HL-60/S4 treated with retinoic acid at 250 ng/mL for 4 days and 3 days (cell line): ENCODE data around the gene EVC2.

ENCODE experiments used
- in situ Hi-C: fragments of 300-500 bp; cut with MboI; formaldehyde crosslinking; loops from 2 replicates; pipeline ENCODE4 v1.7.0; 2022; ENCODE audit warnings: low sequenced_read_pairs

Gene EVC2, protein sequence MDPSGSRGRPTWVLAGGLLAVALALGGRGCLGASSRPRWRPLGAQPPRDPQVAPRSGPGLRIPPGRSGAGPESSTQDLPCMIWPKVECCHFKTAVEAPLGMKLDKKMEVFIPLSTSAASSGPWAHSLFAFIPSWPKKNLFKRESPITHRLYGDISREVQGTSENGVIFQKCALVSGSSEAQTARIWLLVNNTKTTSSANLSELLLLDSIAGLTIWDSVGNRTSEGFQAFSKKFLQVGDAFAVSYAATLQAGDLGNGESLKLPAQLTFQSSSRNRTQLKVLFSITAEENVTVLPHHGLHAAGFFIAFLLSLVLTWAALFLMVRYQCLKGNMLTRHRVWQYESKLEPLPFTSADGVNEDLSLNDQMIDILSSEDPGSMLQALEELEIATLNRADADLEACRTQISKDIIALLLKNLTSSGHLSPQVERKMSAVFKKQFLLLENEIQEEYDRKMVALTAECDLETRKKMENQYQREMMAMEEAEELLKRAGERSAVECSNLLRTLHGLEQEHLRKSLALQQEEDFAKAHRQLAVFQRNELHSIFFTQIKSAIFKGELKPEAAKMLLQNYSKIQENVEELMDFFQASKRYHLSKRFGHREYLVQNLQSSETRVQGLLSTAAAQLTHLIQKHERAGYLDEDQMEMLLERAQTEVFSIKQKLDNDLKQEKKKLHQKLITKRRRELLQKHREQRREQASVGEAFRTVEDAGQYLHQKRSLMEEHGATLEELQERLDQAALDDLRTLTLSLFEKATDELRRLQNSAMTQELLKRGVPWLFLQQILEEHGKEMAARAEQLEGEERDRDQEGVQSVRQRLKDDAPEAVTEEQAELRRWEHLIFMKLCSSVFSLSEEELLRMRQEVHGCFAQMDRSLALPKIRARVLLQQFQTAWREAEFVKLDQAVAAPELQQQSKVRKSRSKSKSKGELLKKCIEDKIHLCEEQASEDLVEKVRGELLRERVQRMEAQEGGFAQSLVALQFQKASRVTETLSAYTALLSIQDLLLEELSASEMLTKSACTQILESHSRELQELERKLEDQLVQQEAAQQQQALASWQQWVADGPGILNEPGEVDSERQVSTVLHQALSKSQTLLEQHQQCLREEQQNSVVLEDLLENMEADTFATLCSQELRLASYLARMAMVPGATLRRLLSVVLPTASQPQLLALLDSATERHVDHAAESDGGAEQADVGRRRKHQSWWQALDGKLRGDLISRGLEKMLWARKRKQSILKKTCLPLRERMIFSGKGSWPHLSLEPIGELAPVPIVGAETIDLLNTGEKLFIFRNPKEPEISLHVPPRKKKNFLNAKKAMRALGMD

DNA sequence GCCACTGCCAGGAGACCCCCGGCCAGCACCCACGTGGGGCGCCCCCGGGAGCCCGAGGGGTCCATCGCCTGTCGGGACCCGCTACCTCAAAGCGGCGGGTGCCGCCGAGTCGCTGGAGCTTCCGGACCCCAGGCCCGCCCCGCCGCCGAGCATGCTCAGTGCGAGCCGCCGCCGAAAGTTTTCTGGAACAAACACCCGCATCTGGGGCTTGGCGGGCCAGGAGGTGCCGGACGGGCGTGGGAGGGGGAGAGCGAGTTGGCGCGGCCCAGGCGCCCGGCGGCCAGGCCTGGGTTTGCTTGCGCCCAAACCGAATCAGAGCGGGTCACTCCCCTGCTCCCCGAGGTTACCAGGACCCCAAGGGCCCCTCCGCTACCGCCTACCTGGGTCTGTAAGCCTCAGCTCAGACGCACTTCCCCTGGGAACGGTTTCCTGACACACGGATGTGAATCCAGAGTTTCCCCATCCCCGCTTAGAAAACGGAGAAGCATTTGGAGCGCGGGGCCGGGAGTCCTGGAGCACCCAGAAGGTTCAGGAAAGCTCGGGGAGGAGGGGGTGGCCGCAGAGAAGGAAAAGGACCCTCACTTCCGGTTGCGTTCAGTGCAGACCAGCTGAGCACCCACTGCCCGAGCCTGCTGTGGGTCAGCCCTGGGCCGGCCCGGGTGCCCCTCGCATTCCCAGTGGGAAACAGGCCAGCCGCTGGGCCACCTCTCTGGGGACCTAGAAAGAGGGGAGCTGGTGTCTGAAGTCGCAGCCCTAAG, at the start of gene EVC2:
EVC2 (minus strand) TSS at position 111 of the 758 bp plus-strand sequence; CDS start at position 65, 46 bp downstream.
- in situ Hi-C loops: no loop called here

DNA sequence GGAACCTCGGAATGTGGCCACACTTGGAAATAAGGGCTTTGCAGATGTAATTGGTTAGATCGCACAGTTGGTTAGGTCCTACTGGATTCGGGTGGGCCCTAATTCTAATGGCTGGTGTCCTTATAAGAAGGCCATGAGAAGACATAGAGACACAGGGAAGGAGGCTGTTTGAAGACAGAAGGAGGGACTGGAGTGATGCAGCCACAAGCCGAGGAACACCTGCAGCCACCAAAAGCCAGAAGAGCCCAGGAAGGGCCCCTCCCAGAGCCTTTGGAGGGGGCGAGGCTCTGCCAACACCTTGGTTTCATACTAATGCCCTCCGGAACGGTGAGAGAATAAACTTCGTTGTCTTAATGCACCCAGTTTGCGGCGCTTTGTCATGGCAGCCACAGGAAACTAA, 49.6 kb upstream of the EVC2 start:
- in situ Hi-C loops: no loop called here

DNA sequence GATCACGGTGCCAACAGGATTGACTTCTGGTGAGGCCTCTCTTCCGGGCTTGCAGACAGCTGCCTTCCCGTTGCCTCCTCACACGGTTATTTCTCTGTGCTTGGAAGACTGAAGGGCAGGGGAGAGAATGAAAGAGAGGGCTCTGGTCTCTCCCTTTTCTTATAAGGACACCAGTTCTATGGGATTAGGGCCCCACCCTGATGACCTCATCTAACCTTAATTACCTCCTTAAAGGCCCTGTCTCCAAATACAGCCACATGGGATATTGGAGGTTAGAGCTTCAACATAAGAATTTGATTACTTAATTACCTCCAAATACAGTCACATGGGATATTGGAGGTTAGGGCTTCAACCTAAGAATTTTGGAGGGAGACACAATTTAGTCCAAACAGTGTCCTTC, 49.2 kb upstream of the EVC2 start:
- in situ Hi-C loops: no loop called here

DNA sequence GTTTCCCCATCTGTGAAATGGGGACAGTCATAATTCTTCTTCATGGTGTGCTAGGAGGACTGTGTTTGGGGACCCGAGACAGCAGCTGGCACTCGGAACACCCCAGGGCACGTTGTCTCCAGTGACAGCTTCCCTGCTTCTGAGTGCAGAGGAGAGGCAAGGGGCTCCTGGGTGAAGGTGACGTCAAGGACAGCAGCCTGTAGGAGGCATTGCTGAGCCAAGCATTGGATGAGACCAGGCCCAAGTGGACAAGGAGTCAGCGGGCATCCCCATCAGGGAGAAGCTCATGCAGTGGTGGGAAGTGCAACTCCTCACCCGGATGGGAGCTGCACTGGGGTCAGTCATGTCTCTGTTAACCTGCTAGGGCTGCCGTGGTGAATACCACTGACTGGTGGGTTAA, 48.7 kb upstream of the EVC2 start:
- in situ Hi-C loops: no loop called here

DNA sequence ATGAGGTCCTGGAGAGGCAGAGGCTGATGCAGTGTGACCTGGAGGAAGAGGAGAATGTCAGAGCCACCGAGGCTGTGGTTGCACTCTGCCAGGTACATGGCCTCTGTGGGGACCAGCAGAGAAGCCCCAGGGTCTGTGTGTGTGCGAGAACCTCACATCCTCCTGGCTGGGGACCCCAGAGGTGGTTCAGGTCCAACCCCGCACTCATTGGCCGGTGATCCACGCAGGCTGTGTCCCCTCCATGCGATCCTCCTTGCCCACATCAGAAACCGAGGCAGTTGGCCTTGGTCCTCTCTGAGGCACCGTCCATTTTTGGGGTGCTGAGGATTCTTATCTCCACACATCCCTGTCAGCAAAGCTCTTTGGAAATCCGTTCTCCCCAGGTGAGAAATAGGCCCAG, 47.9 kb upstream of the EVC2 start:
- in situ Hi-C loops: no loop called here

DNA sequence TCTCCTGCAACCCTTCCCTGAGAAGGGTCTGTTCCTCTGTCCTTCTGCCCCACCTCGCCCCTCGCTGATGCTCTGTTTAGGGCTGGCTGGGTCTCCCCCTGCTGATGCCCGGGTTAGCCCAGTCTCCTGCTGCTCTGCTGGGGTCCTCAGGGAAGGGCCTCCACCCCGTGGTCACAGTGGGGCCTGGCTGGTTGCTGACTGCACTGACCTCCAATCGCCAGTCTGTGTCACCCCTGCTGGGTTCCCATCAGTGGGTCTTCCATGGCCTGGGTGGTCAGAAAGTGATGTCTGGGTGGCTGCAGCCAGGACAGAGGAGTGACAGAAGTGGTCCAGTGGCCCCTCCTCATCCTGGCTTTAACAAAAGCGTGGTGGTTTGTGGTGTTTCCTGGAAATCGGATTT, 47.3 kb upstream of the EVC2 start:
- in situ Hi-C loops: no loop called here

DNA sequence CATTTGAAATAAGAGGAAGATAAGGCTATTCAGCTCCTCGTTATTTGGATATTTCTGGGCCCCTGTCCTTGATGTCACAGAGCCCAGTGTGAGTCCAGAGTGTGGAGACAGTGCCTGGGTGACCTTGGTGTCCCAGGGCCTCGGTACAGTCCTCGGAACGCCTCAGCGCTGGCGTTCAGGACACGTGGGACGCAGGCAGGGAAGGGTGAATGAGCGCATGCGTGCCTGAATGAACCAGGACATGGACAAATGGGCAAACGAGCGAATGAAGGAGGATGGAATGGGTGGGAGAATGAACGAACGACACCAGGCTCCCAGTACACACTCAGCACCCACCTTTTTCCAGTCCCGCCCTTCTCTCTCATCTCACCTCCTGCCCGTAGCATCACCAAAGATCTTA, 46.8 kb upstream of the EVC2 start:
- in situ Hi-C loops: no loop called here

DNA sequence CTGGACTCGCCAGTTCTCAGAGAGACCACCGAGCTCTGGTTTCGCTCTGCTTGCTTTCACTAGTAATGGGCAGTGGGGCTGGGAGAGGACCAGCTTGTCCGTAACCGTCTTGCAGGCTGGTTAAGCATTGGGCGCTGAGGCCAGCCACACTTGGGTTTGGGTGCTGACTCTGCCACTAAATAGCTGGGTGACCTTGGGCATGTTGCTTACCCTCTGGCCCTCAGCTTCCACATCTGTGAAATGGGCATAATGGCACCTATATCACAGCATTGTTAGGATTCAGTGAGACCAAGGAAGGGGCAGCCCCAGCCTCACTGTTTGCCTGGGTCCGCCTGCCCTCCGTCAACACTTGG, 46.1 kb upstream of the EVC2 start:
- in situ Hi-C loops: no loop called here

DNA sequence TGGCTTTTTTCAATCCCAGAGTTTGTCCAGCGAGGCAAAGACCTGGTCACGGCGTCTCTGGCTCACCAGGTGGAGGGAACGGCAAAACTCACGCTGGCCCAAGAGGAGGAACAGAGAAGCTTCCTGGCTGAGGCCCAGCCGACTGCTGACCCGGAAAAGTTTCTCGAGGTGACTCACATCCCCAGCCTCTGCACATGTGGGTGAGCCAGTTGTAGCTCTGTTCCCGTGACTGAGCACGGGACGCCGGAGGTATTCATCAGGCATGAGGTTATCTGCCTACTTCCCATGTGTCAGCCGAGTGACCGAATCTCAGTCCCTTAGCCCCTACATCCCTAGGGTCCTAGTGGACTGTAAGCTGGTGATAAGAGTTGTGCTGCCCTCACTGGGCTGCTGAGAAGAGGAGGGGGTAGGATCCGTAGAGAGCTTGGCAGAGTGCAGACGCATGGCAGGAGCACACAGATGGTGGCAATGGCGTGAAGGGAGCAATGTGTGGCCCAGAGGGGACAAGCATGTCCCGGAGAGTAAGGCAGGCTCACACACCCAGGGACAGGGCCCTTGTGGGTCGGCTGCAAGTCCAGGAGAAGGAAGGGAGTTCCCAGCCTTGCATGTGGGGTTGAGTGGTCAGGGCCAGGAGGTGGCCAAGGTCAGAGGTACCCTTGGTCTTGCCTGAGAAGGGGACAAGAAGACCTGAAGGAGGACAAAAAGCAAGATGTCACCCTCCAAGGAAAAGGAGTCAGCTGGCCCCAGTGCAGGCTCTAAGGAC, 45.6 kb upstream of the EVC2 start:
- in situ Hi-C loops: no loop called here

DNA sequence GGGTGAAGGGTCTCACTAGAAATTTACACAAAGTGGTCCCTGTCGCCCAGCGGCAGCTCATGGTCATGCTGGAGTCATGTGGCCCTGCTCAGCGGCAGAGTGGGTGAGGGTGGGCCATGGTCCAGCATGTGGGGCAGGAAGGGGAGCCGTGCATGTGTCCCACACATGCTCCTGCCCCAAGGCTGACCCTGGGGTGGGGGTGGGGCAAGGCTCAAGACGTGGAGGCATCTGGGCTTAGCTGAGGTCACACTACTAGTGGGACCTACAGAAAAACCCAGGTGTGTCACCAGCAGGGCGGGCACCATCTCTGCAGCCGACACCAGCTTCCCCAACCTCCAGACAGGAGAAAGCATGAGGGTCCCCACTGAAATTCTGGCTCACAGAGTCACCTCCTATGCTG, 45.0 kb upstream of the EVC2 start:
- in situ Hi-C loops: no loop called here

DNA sequence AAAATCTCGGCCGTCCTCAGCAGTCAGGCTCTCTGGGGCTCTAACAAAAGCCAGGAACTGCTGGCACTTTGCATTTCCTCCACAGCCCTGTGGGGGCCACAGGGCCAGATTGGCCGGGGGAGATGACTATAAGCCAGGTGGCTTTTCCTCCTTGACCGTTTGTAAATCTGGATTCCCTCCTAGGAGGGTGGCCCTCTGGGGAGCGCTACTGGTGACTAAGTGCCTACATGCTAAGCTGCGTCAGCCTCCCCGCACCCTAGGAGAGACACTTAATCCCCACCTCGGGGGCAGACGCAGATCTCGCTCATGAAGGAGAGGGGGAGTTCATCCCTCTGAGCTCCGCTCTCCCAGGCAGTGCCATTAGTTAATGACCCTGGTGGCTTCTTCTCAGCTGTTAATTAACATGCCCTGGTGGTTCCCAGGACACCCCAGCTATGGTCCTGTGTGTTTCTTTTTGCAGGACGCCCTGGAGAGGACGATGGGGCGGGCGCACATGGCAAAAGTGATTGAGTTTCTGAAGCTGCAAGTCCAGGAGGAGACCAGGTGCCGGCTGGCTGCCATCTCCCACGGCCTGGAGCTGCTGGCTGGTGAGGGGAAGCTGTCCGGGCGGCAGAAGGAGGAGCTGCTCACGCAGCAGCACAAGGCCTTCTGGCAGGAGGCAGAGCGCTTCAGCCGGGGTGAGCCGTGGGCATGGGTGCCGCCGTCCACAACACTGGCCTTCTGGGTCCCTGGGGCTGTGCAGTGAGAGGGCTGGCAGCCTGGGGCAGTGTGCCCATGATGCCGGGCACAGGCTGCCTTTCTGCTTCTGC, 44.2 kb upstream of the EVC2 start:
- in situ Hi-C loops: no loop called here

DNA sequence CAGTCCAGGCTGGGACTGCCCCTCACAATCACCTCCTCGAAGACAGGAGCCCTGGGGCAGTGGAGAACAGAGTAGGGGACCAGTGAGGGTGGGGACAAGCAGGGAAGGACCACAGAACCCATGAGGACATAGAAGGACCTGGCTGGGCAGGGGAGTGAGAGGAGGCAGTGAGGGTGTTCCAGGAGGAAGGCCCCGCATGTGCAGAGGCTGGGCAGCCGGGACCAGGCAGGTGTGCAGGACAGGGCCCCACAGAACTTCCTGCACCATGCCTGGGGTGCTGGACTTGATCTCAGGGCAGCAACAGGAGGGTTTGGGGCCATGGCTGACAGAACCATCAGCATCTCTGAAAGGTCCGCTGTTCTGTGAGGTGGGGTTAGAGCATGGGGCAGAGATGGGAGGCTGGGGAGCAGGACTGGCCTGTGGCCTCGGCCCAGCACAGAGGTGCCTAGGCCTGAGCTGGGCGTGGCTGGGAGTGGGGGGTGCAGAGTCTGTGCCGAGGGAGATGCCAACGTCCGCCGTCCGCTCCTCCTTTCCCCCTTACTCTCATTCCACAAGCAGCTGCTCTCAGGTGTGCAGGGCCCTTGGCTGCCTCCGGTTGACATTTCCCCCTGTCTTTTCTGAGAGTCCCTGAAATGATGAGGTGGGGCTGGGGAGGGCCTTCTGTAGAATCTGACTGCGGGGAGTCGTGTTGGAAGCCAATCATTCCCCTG, 43.5 kb upstream of the EVC2 start:
- in situ Hi-C loops: no loop called here

DNA sequence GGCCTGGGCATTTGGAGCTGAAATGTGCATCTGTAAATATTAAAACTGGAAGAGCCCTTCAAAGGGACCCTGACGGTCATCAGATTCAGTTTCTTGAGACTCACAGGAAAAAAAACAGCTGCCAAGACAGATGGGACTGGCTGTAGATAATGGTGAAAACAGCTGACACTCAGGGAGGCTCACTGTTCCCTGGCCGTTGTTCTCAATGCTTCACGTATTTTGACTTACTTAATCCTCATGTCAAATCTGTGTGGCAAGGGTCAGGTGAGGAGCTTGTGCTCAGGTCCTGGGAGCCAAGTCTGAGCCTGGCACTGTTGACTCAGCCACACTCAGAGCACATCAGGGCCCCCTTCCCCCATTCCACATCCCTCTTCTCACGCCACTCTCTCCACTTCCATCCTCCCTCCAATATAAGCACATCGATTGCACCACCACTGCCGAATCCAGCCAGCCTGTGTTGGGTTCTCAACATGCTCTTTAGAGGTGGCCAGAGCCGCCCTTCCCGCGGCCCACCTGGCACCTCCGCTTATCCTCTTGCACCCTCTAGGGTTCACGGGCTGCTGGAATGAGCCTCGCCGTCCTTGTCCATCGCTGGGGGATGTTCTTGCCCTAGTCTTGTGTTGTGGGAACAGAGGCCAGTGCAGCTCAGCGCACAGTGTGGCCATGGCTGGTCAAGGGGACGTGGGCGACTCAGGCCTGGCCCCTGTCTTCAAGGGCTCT, 42.7 kb upstream of the EVC2 start:
- in situ Hi-C loops: no loop called here

DNA sequence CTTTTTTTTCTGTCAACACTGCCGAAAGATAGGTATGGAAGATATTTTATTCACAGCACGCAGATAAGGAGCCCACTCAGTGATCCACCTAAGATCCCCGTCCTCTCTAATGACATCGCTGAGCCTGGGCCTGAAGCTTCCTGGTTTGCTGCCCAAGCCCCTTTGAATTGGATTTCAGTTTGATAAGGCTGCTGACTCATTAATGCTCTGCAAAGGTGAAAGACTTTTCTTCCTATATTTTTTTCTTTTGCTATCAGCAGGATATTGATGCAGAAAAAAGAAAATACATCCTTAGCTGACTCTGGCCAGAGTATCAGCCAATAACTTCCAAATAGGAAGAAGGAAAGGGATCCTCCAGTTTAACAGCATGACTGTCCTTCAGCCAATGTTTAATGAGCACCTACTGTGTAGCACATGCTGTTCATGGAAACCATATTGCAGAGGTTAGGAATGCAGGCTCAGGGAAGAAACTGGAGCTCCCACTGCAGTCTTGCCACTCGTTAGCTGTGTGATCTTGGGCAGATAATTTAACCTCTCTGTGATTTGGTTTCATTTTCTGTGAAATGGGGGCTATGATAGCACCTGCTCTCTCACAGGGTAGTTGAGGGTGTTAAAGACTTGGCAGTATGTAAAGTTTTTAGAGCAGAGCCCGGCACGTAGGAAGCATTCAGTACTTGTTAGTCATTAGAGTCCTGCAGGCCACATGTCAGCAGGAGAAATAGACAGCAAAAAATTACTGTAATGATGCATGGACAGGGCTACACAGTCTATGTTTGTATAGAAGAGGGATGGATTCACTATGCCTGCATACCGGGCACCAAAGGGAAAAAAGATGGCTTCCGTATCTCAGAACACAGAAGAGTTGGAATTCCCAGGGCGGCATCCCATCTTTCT, 41.9 kb upstream of the EVC2 start:
- in situ Hi-C loops: no loop called here

DNA sequence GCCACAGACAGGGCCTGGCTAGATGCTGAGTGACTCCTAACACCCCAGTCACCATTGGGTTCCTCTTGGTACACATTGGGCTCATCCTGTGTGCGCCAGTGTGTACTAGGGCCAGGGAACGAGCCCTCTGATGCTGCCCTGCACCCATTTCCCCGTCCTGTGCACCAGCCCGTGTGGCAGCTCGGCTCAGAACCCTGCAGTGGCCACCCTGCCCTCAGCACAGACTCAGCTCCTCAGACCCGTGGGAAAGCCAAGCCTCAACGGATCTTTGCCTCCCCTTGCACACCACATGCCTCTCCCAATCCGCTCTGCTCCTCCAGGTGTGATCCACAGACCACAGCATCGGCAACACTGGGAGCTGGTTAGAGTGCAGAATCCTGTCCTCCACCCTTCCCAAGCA, 41.2 kb upstream of the EVC2 start:
- in situ Hi-C loops: no loop called here

DNA sequence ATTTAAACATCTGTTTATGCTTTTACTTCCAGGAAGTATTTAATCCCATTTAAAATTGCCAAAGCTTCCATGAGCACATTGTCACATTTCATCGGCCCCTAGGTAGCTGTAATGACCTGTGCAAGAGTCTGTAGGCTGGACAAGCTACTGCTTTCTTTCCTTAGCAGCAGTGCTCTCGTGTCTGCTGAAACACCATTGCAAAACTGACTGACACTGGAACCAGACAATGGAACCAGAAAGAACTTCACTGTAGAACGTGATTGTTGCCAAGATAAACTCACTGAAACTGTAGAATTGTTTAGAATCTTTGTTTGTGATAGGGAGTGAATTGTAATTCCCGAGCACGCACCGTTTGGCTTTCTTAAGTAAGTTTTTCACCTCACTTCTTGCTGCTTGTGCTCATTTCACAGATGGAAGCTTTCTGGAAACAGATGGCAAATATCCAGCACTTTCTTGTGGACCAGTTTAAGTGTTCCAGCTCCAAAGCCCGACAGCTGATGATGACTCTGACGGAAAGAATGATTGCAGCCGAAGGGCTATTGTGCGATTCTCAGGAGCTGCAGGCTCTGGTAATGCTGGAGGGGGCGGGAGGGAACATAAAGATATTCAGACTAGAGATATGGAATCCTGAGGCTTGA, 39.5 kb upstream of the EVC2 start:
- in situ Hi-C loops: no loop called here
